HEK293T (cell line): Measurements from ENCODE around the gene ISM1.

Source experiments
- CTCF ChIA-PET: fragments of 350-600 bp; formaldehyde crosslinking; extraction: SDS; loops from one replicate; lab custom pipeline; 2021; ENCODE audit warnings: antibody characterized with exemption, inconsistent platforms; lab: Yijun Ruan, JAX
- POLR2A ChIA-PET: fragments of 350-600 bp; formaldehyde crosslinking; extraction: SDS; loops from one replicate; lab custom pipeline; 2020; ENCODE audit warnings: antibody characterized with exemption, inconsistent platforms; lab: Yijun Ruan, JAX
- DNase-seq: peaks from one replicate; pipeline ENCODE4 v3.0.0; 2012; ENCODE audit warnings: mixed read lengths; ENCODE audit errors: extremely low spot score
- ARNT ChIP-seq: fragments of 450-650 bp; IDR thresholded peaks from 2 replicates; pipeline ENCODE4 v1.6.1; 2017; ENCODE audit warnings: mild to moderate bottlenecking
- BHLHE40 ChIP-seq: fragments of 450-650 bp; IDR thresholded peaks from 2 replicates; pipeline ENCODE4 v1.6.1; 2016; ENCODE audit warnings: mild to moderate bottlenecking, moderate library complexity, borderline replicate concordance
- CTBP1 ChIP-seq: fragments of 450-650 bp; IDR thresholded peaks from 2 replicates; pipeline ENCODE4 v1.6.1; 2016; ENCODE audit warnings: borderline replicate concordance
- ELF4 ChIP-seq: fragments of 450-650 bp; IDR thresholded peaks from 2 replicates; pipeline ENCODE4 v1.6.1; 2017; ENCODE audit warnings: antibody characterized with exemption
- FOXA1 ChIP-seq: fragments of 450-650 bp; IDR thresholded peaks from 2 replicates; pipeline ENCODE4 v1.6.1; 2016; ENCODE audit warnings: mild to moderate bottlenecking
- FOXK2 ChIP-seq: fragments of 450-650 bp; IDR thresholded peaks from 2 replicates; pipeline ENCODE4 v1.6.1; 2016; ENCODE audit warnings: mild to moderate bottlenecking
- FOXM1 ChIP-seq: fragments of 450-650 bp; IDR thresholded peaks from 2 replicates; pipeline ENCODE4 v1.6.1; 2017; ENCODE audit warnings: mild to moderate bottlenecking, borderline replicate concordance
- HDGF ChIP-seq: fragments of 450-650 bp; IDR thresholded peaks from 2 replicates; pipeline ENCODE4 v1.6.1; 2017; ENCODE audit warnings: antibody characterized with exemption, borderline replicate concordance
- L3MBTL2 ChIP-seq: fragments of 450-650 bp; conservative IDR thresholded peaks from 2 replicates; pipeline ENCODE4 v1.6.1; 2016; ENCODE audit warnings: mild to moderate bottlenecking
- LEF1 ChIP-seq: fragments of 450-650 bp; IDR thresholded peaks from 2 replicates; pipeline ENCODE4 v1.6.1; 2017; ENCODE audit warnings: mild to moderate bottlenecking, borderline replicate concordance
- NFRKB ChIP-seq: fragments of 450-650 bp; IDR thresholded peaks from 2 replicates; pipeline ENCODE4 v1.6.1; 2016; ENCODE audit warnings: mild to moderate bottlenecking, moderate library complexity
- PKNOX1 ChIP-seq: fragments of 450-650 bp; IDR thresholded peaks from 2 replicates; pipeline ENCODE4 v1.6.1; 2016
- SP1 ChIP-seq: fragments of 450-650 bp; IDR thresholded peaks from 2 replicates; pipeline ENCODE4 v1.6.1; 2017
- SUZ12 ChIP-seq: fragments of 450-650 bp; IDR thresholded peaks from 2 replicates; pipeline ENCODE4 v1.6.1; 2016; ENCODE audit warnings: mild to moderate bottlenecking
- TARDBP ChIP-seq: fragments of 450-650 bp; IDR thresholded peaks from 2 replicates; pipeline ENCODE4 v1.6.1; 2016
- ZNF384 ChIP-seq: fragments of 450-650 bp; IDR thresholded peaks from 2 replicates; pipeline ENCODE4 v1.6.1; 2016

ISM1 gene

GRCh38 chr20:13251106-13251903 lies 30.2 kb downstream of the ISM1 start:
- DNase-seq = no peak
- TF ChIP-seq SP1 (no peak), ARNT (no peak), FOXK2 (no peak), LEF1 (no peak), PKNOX1 (no peak), ZNF384 (no peak), L3MBTL2 (no peak), ELF4 (no peak), NFRKB (no peak), FOXM1 (no peak), FOXA1 (no peak), SUZ12 (no peak), BHLHE40 (no peak), CTBP1 (no peak), HDGF (no peak), TARDBP (no peak)
- ChIA-PET CTCF (interaction anchor here (0.7 kb wide), 1 partner anchor 11 kb away, joined by 3 read pairs; no protein-coding TSS in a partner anchor), POLR2A (no interaction called here)

DNA sequence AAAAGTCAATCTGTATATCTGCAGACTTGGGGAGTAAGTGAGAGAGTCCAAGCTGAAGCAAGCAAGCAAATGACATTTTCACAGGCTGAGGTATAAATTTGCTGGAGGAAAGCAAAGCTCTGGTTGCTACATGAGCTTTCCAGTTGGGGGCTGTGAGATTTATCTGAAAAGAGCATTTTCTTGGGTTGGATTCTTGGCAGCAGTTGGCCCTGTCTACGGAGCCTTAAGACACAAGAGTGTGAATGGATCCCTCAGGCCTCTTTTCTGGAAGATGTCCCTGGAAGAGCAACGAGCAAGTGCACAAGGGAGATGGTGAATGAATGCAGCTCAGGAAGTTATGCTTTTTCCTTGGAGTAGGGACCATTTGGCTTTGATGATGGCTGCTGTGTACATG lies 30.8 kb downstream of the ISM1 start:
- TF ChIP-seq FOXK2 (no peak), ZNF384 (no peak), HDGF (no peak), LEF1 (no peak), BHLHE40 (no peak), ELF4 (no peak), SUZ12 (no peak), ARNT (no peak), FOXM1 (no peak), NFRKB (no peak), PKNOX1 (no peak), CTBP1 (no peak), SP1 (no peak), TARDBP (no peak), L3MBTL2 (no peak)
- CTCF ChIA-PET = interaction anchor here (1.0 kb wide), 1 partner anchor 10 kb away, joined by 3 read pairs; no protein-coding TSS in a partner anchor
- POLR2A ChIA-PET = no interaction called here

DNA sequence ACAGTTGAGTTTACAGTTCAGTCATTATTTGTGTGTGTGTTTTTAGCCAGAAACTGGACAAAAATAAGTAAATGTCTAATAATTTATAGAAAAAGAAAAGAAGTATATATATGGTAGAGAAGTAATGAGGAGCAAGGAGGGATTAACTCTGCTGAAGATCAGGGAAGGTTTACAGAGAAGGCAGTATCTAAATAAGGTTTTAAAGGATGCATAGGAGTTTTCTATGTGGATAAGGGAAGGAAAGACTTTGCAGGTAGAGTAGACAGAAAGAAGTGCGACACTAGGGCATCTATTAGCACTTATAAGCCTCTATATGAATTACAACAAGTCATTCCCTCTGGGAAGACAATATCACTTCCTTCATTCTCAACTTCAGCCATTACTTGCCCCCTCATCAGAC lies 34.3 kb downstream of the ISM1 start:
- TF ChIP-seq CTBP1 = no peak
- TF ChIP-seq FOXK2 = no peak
- TF ChIP-seq ZNF384 = no peak
- no peak for TF ChIP-seq NFRKB
- TF ChIP-seq PKNOX1 = no peak
- TF ChIP-seq ELF4 = no peak
- TF ChIP-seq BHLHE40 = no peak
- TF ChIP-seq ARNT = no peak
- no peak for DNase-seq
- CTCF ChIA-PET = no interaction called here
- POLR2A ChIA-PET = no interaction called here

More for the DNA sequence above, 30.8 kb downstream of the ISM1 start:
- no peak for DNase-seq

DNA sequence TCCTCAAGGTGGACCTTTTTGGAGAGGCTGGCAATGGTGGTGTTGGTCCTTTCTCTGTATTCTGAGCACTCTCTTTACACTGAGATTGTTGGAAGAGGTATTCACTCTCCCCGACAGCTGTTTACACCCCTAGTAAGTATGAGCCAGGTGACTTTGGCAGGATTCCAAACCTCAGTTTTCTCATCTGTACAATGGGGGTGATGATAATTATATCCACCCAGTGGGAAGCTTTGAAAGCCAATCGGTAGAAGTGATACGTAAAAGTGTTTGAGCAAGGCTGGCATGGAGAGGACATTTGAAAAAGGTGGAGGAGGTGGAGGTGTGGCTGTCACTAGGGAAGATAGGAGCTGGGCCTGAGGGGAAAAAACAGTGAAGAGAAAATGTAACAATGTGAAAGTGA lies 35.5 kb downstream of the ISM1 start:
- ChIA-PET POLR2A (no interaction called here), CTCF (no interaction called here)
- no peak for DNase-seq
- TF ChIP-seq ARNT = no peak
- no peak for TF ChIP-seq CTBP1
- TF ChIP-seq PKNOX1 = no peak
- no peak for TF ChIP-seq NFRKB
- no peak for TF ChIP-seq ELF4
- TF ChIP-seq SP1 = no peak
- no peak for TF ChIP-seq LEF1
- TF ChIP-seq HDGF = no peak
- no peak for TF ChIP-seq BHLHE40
- TF ChIP-seq ZNF384 = no peak
- TF ChIP-seq FOXM1 = no peak
- TF ChIP-seq FOXA1 = no peak
- no peak for TF ChIP-seq TARDBP
- TF ChIP-seq FOXK2 = no peak
- TF ChIP-seq SUZ12 = no peak
- no peak for TF ChIP-seq L3MBTL2

GRCh38 chr20:13259921-13260320 lies 38.8 kb downstream of the ISM1 start:
- no peak for DNase-seq
- CTCF ChIA-PET = interaction anchor here (0.8 to 0.9 kb wide), 2 partner anchors 140 to 335 kb away, joined by 3 to 6 read pairs; no protein-coding TSS in a partner anchor
- POLR2A ChIA-PET = no interaction called here
- TF ChIP-seq TARDBP = no peak
